GM21423 (cell line): Measurements from ENCODE around the gene FYB1.
"Not testable (repeated sequence)": the region's sequence is repeated elsewhere in the genome, so short reads cannot be mapped to it uniquely, and the experiment has no call there.

ENCODE experiments used
- ATAC-seq: cut with Tn5 transposase; IDR thresholded peaks from one replicate; pipeline ENCODE4 v1.9.1; 2021; ENCODE audit warnings: mild to moderate bottlenecking, moderate library complexity; ENCODE audit not compliant: unreplicated experiment

The FYB1 gene

GRCh38 chr5:39231705-39232525 is 12.6 kb upstream of the FYB1 start:
- ATAC-seq, result peak; percentile 82

- ATAC-seq, result no peak
Measured at GRCh38 chr5:39228596-39228995, 9.2 kb upstream of the FYB1 start.

DNA sequence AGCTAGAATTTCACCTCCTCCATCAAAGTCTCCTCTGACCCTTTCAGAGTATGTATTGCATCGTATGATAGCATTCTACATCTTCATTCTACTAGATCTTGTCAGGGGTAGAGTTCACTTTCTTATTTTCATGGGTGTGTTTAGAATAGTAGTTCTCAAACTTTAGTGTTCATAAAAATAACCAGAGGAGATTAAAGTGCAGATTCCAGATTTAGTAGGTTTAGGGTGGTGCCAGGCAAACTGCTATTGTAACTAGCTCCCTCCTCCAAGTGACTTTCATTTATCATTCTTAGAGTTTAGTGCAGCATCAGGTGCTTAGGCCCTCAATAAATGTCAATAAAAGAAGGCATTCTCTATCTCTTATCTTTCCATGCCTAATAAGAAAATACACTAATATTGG is 7.2 kb upstream of the FYB1 start:
- ATAC-seq, result no peak

- no peak for ATAC-seq
Measured at GRCh38 chr5:39226100-39226451, 6.7 kb upstream of the FYB1 start.

- ATAC-seq, result no peak
Measured at GRCh38 chr5:39225405-39226099, 6.2 kb upstream of the FYB1 start.

DNA sequence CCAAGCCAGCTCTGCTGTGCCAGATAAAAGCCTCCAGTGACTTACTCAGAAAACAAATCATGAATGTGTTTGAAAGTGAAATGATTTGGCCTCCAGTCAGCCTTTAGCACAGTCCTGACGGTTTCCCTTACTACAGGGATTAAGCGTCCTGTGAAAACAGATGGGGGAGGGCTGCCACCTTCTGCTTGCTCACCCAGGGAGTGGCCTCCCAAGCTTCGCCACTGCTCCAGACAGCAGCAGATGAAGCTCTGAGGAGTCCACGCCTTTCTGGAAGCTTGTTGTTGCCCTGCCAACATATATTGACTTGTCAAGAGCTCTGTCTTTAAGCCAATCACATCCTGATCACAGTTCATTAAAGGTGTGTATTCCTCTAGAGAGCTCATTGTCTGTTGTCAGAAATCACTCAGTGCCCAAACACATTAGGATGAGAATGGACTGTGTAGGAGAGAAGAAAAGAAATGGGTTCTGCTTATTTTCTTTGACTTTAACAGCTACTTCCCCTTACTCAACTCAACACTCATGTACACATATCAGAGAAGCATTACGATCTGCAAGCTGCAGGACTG is 4.9 kb upstream of the FYB1 start:
- ATAC-seq, result no peak

DNA sequence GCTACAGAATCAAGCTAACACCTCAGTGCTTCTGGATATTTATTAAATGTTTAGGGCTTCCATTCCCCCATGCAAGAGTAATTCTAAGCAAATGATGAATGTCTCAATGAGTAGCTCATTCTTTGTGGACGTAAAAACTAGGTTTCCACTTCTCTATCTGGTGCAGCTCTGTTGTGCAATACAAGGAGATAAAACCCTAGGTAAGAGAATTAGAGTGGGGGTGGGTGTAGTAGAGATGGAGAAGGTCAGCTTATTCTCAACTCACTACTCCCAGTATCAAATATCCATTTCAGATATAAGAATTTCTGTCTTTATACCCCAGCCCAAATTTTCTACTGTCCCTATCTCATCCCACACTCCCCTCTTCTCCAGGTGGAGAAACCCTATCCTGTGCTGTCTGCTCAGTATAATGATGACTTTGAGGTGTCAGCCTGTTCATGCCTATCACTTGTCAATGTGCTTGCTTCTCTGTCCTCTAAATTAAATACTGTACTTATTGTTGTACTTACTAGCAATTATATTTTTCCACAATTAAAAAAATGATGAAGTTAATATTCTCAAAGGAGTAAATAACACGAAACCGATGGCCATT is 4.3 kb upstream of the FYB1 start:
- no peak for ATAC-seq

- ATAC-seq, result not testable (repeated sequence)
Measured at GRCh38 chr5:39221671-39222070, 2.3 kb upstream of the FYB1 start.

GRCh38 chr5:39220280-39221030 is 1.1 kb upstream of the FYB1 start:
- no peak for ATAC-seq

GRCh38 chr5:39218482-39219402 is 621 bp downstream of the FYB1 start:
- no peak for ATAC-seq

- ATAC-seq, result peak; percentile 82
Measured at GRCh38 chr5:39217365-39218281, 1.7 kb downstream of the FYB1 start.

DNA sequence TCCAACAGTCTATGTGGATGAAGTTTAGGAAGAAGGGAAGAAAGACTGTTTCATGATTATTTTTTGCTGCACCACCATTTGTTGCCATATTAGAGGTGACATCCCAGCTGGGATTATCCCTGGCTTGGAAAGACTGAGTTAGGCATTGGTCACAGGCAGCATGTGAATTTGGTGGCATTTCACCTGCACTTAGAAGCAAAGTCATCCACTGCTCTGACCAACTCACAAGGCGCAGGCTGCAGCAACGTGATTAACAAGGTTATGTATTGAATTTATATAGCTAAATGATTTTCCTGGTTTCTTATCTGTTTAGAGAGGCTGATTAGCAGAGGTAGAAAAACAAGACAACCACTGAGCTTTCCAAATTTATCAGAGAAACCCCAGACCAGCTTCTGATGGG is 2.7 kb downstream of the FYB1 start:
- ATAC-seq, result no peak

DNA sequence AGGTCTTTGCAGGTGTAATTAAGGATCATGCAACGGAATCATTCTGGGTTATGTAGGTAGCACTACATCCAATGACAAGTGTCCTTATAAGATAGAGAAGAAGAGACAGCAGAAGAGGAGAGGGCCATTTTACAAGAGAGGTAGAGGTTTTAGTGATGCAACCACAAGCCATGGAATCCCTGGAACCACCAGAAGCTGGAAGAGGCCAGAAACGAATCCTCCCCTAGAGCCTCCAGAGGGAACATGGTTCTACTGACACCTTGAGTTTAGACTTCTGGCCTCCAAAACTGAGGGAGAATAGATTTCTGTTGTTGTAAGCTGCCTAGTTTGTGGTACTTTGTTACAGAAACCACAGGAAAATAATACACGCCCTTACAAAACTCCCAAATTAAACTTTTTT is 3.5 kb downstream of the FYB1 start:
- ATAC-seq, result no peak

- no peak for ATAC-seq
Measured at GRCh38 chr5:39214912-39215709, 4.3 kb downstream of the FYB1 start.

DNA sequence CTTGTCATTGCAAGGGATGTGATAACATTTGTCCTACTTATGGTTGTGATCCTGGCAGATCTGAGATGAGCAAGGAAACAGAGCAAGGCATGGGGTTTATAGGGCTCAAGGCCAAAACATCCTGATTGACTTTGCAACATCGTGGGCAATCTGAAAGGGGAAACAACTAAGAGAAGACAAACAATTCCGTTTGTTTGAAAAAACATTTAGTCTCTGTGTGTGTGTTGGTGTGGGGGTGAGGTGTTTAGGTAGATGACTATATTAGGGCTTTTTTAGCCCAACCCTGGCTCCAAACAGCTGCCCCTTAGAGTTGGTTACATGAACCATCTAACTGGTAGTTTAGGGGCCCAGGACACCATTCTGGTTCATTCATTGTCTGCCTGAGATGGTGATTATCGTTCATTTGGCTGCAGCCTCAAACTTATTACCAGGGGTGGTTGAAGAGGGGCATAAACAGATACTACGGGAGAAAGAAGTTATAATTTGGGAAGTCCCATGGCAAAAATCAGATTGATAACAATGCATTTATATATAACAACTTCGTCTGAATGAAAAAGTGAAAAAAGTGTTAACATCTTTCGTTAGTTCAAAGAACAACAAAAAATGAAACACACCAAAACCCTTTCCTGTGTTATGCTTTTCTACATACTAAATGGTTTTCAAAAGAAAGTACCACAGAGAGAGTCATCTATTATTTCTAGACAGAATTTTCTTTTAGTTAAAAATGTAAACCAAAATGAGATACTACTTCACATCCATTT is 5.7 kb downstream of the FYB1 start:
- ATAC-seq, result no peak

GRCh38 chr5:39211773-39212172 is 7.6 kb downstream of the FYB1 start:
- no peak for ATAC-seq

- ATAC-seq, result peak; percentile 66
Measured at GRCh38 chr5:39209924-39210323, 9.4 kb downstream of the FYB1 start.
